Astrocyte (in vitro differentiated cells and primary cell): ENCODE data around the gene RPL28. TPM values are rescaled to one million over a fixed set of nuclear protein-coding genes. Genes with fewer than 3 reads are reported as not detected.

Experiments
- DNase-seq: peaks from one replicate; pipeline ENCODE4 v3.0.0-alpha.2; 2010; ENCODE audit warnings: low read depth
- FAIRE-seq: peaks from 2 replicates; lab custom pipeline; 2011; peaks lifted over from hg19 to GRCh38; lab: Jason Lieb, UNC
- H2AFZ ChIP-seq: 2 replicates; pipeline ENCODE4 v1.6.0; 2012; ENCODE audit warnings: low read depth, low read length, inconsistent platforms
- H3K27ac ChIP-seq: 2 replicates; pipeline ENCODE4 v1.5.1; 2011; ENCODE audit warnings: low read depth, low read length, inconsistent platforms
- H3K27me3 ChIP-seq: 2 replicates; pipeline ENCODE4 v1.6.0; 2011; ENCODE audit warnings: low read length, inconsistent platforms; ENCODE audit not compliant: insufficient read depth
- H3K36me3 ChIP-seq: 2 replicates; pipeline ENCODE4 v1.5.1; 2011; ENCODE audit warnings: low read length, inconsistent platforms; ENCODE audit not compliant: insufficient read depth
- H3K4me1 ChIP-seq: 2 replicates; pipeline ENCODE4 v1.5.1; 2011; ENCODE audit warnings: low read length, inconsistent platforms; ENCODE audit not compliant: insufficient read depth
- H3K4me2 ChIP-seq: 2 replicates; pipeline ENCODE4 v1.6.0; 2012; ENCODE audit warnings: low read length, inconsistent platforms
- H3K4me3 ChIP-seq: 2 replicates; pipeline ENCODE4 v1.5.1; 2011; ENCODE audit warnings: low read depth, mild to moderate bottlenecking, low read length, inconsistent platforms; ENCODE audit not compliant: insufficient read depth
- H3K79me2 ChIP-seq: 2 replicates; pipeline ENCODE4 v1.6.0; 2012; ENCODE audit warnings: mild to moderate bottlenecking, low read length, inconsistent platforms; ENCODE audit not compliant: insufficient read depth
- H3K9ac ChIP-seq: 2 replicates; pipeline ENCODE4 v1.6.0; 2012; ENCODE audit warnings: mild to moderate bottlenecking, low read length, inconsistent platforms
- H3K9me3 ChIP-seq: 2 replicates; pipeline ENCODE4 v1.5.1; 2012; ENCODE audit warnings: low read depth, mild to moderate bottlenecking, low read length, inconsistent platforms; ENCODE audit not compliant: insufficient read depth
- H4K20me1 ChIP-seq: 2 replicates; pipeline ENCODE4 v1.6.0; 2012; ENCODE audit warnings: low read length, inconsistent platforms; ENCODE audit not compliant: insufficient read depth
- H3K27ac Mint-ChIP-seq: one replicate; pipeline ENCODE4 v1.8.0; 2021; ENCODE audit warnings: mild to moderate bottlenecking, mixed read lengths; ENCODE audit not compliant: unreplicated experiment
- H3K27me3 Mint-ChIP-seq: one replicate; pipeline ENCODE4 v1.8.0; 2021; ENCODE audit warnings: low read depth, mixed read lengths; ENCODE audit not compliant: unreplicated experiment
- H3K36me3 Mint-ChIP-seq: one replicate; pipeline ENCODE4 v1.8.0; 2021; ENCODE audit warnings: low read depth, mixed read lengths; ENCODE audit not compliant: unreplicated experiment
- H3K4me1 Mint-ChIP-seq: one replicate; pipeline ENCODE4 v1.8.0; 2021; ENCODE audit warnings: low read depth, mixed read lengths; ENCODE audit not compliant: unreplicated experiment
- H3K4me3 Mint-ChIP-seq: one replicate; pipeline ENCODE4 v1.8.0; 2021; ENCODE audit warnings: mild to moderate bottlenecking, moderate library complexity, mixed read lengths; ENCODE audit not compliant: unreplicated experiment
- H3K9me3 Mint-ChIP-seq: one replicate; pipeline ENCODE4 v1.8.0; 2021; ENCODE audit warnings: mild to moderate bottlenecking, mixed read lengths; ENCODE audit not compliant: unreplicated experiment
- EZH2 ChIP-seq: IDR thresholded peaks from 2 replicates; pipeline ENCODE4 v1.6.1; 2012; ENCODE audit warnings: mild to moderate bottlenecking, low read length, inconsistent platforms; ENCODE audit not compliant: insufficient read depth
- total RNA-seq: library from RNA; stranded (reverse); gene quantifications from 2 replicates; pipeline ENCODE4 v1.2.1, GENCODE V29; 2021
- TF ChIP-seq, protein P1 (sequence below): IDR thresholded peaks from 2 replicates; pipeline ENCODE4 v1.5.1; 2011; ENCODE audit warnings: low read depth, mild to moderate bottlenecking, inconsistent platforms, low read length, moderate library complexity; ENCODE audit not compliant: insufficient read depth

The RPL28 gene
- total RNA-seq, 1 donor from 2014 or later: 2,072 TPM

GRCh38 chr19:55340784-55341147 lies 45.0 kb upstream of the RPL28 start:
- Mint-ChIP-seq H3K27ac (peak overlapping the region; percentile 53), H3K36me3 (peaks cover 8% of the 10 kb centered on the region), H3K4me3 (peak overlapping the region; percentile 88), H3K27me3 (no peaks in the 10 kb centered on the region), H3K9me3 (peaks cover 3% of the 10 kb centered on the region), H3K4me1 (peaks cover 17% of the 10 kb centered on the region)
- H3K9ac ChIP-seq: peak overlapping the region; percentile 92
- TF ChIP-seq, protein P1, sequence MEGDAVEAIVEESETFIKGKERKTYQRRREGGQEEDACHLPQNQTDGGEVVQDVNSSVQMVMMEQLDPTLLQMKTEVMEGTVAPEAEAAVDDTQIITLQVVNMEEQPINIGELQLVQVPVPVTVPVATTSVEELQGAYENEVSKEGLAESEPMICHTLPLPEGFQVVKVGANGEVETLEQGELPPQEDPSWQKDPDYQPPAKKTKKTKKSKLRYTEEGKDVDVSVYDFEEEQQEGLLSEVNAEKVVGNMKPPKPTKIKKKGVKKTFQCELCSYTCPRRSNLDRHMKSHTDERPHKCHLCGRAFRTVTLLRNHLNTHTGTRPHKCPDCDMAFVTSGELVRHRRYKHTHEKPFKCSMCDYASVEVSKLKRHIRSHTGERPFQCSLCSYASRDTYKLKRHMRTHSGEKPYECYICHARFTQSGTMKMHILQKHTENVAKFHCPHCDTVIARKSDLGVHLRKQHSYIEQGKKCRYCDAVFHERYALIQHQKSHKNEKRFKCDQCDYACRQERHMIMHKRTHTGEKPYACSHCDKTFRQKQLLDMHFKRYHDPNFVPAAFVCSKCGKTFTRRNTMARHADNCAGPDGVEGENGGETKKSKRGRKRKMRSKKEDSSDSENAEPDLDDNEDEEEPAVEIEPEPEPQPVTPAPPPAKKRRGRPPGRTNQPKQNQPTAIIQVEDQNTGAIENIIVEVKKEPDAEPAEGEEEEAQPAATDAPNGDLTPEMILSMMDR: no peak
- TF ChIP-seq EZH2: no peak
- H4K20me1 ChIP-seq: peaks cover 6% of the 10 kb centered on the region
- H3K79me2 ChIP-seq: peaks cover 10% of the 10 kb centered on the region
- H2AFZ ChIP-seq: no peak overlapping the region
- no peaks in the 10 kb centered on the region for H3K9me3 ChIP-seq
- FAIRE-seq (no peak), DNase-seq (no peak)
- peaks cover 4% of the 10 kb centered on the region for H3K27me3 ChIP-seq
- no peak overlapping the region for H3K27ac ChIP-seq
- no peaks in the 10 kb centered on the region for H3K36me3 ChIP-seq
- H3K4me1 ChIP-seq: peaks cover 25% of the 10 kb centered on the region
- H3K4me2 ChIP-seq: peak overlapping the region; percentile 100
- peak overlapping the region; percentile 69 for H3K4me3 ChIP-seq

GRCh38 chr19:55341171-55341588 lies 44.6 kb upstream of the RPL28 start:
- no peak overlapping the region for H3K27ac Mint-ChIP-seq
- Histone ChIP-seq H3K9ac (peak overlapping the region; percentile 92), H3K27ac (no peak overlapping the region)

More at GRCh38 chr19:55341171-55341588, 44.6 kb upstream of the RPL28 start:
- Mint-ChIP-seq H3K4me3 (peak overlapping the region; percentile 88), H3K27me3 (no peaks in the 10 kb centered on the region), H3K36me3 (peaks cover 8% of the 10 kb centered on the region), H3K9me3 (peaks cover 3% of the 10 kb centered on the region), H3K4me1 (peaks cover 17% of the 10 kb centered on the region)
- peaks cover 25% of the 10 kb centered on the region for H3K4me1 ChIP-seq
- DNase-seq (peak; percentile 23), FAIRE-seq (no peak)
- no peak for TF ChIP-seq EZH2
- TF ChIP-seq, protein P1: no peak
- no peaks in the 10 kb centered on the region for H3K9me3 ChIP-seq
- H3K79me2 ChIP-seq: peaks cover 10% of the 10 kb centered on the region
- H3K4me3 ChIP-seq: peak overlapping the region; percentile 69
- no peak overlapping the region for H2AFZ ChIP-seq
- peak overlapping the region; percentile 100 for H3K4me2 ChIP-seq
- H3K27me3 ChIP-seq: peaks cover 4% of the 10 kb centered on the region
- peaks cover 6% of the 10 kb centered on the region for H4K20me1 ChIP-seq
- no peaks in the 10 kb centered on the region for H3K36me3 ChIP-seq
